NOMO-1 treated with DMSO at 0.1 percent for 48 hours (cell line): ENCODE data around the gene SDF2.
A peak's percentile ranks its signal among the peaks of the same experiment; 100 is the strongest.
"Not testable (repeated sequence)": the region's sequence is repeated elsewhere in the genome, so short reads cannot be mapped to it uniquely, and the experiment has no call there.

Experiments
- DNase-seq: peaks from one replicate; lab custom pipeline; 2025; ENCODE audit not compliant: unreplicated experiment; lab: John Stamatoyannopoulos, UW

SDF2 gene

DNA sequence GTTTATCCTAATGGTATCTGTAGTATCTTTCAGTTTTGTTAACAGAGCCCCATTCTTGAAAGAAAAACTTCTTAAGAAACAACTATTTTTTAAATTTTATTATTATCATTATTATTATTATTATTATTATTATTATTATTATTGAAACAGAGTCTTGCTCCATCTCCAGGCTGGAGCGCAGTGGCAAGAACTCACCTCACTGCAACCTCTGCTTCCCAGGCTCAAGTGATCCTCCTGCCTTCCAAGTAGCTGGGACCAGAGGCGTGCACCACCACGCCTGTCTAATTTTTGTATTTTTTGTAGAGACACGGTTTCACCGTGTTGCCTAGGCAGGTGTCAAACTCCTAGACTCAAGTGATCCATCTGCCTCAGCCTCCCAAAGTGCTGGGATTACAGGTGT lies 23.7 kb upstream of the SDF2 start:
- no peak for DNase-seq

DNA sequence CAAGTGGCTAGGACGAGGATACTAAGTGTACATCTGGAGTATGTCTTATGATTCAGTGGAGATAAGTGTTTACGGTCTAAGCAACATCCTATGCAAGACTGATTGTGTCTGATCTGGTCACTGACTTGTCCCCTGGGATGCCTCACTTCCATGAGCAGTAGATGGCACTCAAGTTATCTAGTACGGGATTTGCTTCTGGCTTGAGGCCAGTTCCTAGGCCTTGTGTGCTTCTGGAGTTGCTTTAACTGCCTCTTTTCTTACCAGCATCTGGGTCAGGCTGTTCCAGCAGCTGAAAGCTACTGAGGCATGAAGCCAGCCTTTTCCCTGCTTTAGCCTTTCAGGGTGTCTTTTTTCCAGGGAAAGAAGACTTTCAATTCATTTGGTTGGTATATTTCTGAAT lies 23.3 kb upstream of the SDF2 start:
- no peak for DNase-seq

DNA sequence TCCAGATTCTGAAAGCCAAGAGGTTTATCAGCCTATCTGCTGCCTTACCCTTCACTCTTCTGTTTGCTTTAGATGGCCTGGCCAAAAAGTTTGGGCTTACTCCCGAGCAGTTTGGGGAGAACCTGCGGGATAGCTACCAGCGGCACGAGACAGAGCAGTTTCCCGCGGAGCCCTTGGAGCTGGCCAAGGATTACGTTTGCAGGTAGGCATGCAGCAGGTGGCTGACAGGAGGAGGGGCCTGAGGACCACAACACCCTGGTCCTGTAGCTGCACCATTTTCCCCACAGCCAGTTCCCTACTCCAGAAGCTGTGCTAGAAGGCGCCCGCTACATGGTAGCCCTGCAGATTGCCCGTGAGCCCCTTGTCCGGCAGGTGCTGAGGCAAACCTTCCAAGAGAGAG lies 20.9 kb upstream of the SDF2 start:
- no peak for DNase-seq

DNA sequence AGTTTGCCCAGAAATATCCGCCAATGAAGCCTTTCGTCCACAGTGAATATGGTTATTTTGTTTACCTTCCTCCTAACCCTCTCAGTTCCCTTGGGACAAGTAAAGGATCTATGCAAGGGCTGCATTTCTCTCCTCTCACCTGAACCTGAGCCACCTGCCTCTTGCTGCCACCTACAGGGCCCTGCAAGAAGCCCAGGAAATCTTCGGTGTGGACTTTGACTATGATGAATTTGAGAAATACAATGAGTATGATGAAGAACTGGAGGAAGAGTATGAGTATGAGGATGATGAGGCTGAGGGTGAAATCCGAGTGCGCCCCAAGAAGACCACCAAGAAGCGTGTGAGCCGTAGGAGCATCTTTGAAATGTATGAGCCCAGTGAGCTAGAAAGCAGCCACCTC lies 14.3 kb upstream of the SDF2 start:
- no peak for DNase-seq

DNA sequence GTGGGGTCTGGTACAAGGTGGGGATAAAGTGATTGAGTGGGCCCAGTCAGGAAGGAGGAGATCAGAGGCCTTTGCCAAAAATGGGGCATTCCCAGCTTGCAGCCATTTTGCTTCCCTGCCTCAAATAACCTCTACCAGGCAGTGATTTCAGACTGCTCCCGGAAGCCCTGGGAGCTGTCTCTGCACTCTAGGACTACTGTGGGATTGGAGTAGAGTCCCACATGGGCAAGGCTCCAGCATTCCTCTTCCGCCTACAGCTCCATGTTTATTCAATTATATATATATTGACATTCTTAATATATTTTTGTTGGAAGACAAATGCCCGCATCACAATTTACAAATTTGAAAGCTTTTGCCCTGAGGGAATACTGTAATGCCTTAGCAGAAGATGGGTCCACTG lies 13.8 kb upstream of the SDF2 start:
- DNase-seq: no peak

DNA sequence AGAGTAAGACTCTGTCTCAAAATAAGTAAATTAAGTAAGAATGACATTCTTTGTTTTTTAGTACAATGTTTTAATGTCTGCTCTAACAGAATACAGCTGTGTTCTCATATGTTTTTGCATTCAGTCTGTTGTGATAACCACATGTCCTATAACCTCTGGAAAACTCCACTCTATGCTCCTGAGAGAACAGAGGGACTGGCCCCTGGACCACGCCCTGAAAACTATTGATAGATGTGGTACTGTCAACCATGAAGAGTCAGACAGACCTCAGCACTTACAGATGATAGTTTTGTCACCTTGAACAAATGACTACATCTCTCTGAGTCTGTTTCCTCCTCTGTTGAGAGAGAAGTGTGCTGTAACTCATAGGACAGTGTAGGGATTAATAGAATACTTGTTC lies 8.2 kb upstream of the SDF2 start:
- DNase-seq: no peak

DNA sequence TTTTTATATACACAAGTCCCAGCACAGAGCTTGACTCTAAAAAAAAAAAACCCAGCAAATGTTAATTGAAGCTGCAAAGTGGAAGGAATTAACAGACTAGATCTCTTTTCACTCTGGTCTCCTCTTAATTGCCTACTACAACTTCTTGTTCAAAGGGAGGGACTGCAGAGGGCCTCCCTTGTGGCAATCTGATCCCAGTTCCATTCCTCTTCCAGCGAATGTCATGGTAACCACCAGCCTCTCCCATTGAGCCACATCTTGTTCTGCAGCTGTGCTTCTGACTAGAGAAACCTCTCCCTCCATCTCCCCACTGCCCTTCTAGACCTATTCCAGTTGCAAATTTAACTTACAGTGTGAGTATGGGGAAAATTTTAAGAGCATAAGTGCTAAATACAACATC lies 6.2 kb upstream of the SDF2 start:
- no peak for DNase-seq

DNA sequence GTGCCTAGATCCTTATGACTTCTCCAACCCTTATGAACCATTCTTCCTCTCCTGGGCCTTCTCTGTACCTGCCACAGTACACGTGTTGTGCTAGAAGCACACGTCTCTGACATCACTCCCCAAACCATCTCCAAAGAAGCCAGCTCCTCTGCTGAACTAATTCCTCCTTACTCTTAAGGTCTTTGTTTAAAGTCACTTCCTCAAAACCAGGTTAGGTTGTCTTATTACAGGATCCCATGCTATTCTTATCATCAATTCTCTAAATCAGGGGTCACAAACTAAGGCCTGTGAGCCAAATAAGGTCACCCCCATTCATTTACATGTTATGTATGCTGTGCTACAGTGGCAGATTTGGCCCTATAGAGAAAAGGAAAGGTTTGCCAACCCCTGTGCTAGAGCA lies 4.3 kb upstream of the SDF2 start:
- no peak for DNase-seq

DNA sequence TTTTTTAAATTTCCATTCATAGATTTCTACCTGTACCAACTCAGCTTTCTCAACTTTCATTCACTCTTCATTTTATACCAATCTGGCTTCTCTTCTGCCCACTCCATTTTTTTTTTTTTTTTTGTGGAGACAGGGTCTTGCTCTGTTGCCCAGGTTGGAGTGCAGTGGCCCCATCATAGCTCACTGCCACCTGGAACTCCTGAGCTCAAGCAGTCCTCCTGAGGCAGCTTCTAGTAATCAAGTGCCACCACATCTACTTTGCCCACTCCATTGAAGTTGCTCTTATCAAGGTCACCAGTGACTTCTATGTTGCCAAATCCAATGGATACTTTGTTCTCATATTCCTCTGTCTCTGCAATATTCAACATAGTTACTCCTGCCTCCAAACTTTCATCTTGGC lies 2.0 kb upstream of the SDF2 start:
- DNase-seq: no peak

DNA sequence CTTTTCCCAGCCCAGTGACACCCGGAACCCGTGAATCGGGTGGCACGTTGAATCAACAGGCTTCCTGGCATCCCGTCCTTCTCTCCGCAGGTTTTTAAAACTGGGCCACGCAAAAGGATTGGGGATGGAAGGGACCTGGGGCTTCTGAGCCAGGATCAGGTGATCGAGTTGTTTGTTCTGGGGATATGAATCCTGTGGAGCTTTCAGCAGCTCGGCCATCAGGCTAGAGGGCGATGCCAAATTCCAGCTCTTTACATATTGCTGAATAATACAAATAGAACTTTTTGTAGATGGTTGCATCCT lies 772 bp upstream of the SDF2 start:
- no peak for DNase-seq

DNA sequence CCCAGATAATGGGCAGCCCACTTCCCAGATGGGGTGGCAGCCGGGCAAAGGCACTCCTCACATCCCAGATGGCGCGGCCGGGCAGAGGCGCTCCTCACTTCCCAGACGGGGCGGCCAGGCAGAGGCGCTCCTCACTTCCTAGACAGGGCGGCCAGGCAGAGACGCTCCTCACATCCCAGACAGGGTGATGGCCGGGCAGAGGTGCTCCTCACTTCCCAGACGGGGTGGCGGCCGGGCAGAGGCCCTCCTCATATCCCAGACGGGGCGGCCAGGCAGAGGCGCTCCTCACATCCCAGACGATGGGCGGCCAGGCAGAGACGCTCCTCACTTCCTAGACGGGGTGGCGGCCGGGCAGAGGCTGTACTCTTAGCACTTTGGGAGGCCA lies 2.2 kb downstream of the SDF2 start:
- DNase-seq: not testable (repeated sequence)

DNA sequence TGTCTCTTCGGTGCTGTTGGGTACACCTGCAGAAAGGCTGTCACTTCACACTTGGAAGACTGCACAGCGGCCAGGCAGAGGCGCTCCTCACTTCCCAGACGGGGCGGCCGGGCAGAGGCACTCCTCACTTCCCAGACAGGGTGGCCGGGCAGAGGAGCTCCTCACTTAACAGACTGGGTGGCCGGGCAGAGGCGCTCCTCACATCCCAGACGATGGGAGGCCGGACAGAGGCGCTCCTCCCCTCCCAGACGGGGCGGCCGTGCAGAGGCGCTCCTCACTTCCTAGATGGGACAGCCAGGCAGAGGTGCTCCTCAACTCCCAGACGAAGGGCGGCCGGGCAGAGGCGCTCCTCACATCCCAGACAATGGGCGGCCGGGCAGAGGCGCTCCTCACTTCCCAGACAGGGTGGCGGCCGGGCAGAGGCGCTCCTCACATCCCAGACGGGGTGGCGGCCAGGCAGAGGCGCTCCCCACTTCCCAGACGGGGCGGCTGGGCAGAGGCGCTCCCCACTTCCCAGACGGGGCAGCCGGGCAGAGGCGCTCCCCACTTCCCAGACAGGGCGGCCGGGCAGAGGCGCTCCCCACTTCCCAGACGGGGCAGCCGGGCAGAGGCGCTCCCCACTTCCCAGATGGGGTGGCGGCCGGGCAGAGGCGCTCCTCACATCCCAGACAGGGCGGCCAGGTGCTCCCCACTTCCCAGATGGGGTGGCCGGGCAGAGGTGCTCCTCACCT lies 2.8 kb downstream of the SDF2 start:
- DNase-seq: not testable (repeated sequence)

DNA sequence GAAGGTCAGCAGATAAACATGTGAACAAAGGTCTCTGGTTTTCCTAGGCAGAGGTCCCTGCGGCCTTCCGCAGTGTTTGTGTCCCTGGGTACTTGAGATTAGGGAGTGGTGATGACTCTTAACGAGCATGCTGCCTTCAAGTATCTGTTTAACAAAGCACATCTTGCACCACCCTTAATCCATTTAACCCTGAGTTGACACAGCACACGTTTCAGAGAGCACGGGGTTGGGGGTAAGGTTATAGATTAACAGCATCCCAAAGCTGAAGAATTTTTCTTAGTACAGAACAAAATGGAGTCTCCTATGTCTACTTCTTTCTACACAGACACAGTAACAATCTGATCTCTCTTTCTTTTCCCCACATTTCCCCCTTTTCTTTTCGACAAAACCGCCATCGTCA lies 3.4 kb downstream of the SDF2 start:
- DNase-seq: not testable (repeated sequence)

DNA sequence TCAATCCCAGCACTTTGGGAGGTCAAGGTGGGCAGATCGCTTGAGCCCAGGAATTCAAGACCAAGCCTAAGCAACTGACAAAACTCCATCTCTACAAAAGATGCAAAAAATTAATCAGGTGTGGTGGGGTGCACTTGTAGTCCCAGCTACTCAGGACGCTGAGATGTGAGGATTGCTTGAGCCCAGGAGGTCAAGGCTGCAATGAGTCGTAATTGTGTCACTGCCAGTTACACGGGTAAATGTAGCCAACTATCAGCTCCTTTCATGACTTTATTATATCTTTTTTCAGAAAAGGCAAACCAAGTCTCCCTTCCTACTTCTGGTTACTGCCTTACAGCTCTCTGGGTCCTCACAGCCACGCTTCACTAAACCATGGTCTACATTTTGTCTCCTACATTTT lies 4.0 kb downstream of the SDF2 start:
- DNase-seq: no peak

DNA sequence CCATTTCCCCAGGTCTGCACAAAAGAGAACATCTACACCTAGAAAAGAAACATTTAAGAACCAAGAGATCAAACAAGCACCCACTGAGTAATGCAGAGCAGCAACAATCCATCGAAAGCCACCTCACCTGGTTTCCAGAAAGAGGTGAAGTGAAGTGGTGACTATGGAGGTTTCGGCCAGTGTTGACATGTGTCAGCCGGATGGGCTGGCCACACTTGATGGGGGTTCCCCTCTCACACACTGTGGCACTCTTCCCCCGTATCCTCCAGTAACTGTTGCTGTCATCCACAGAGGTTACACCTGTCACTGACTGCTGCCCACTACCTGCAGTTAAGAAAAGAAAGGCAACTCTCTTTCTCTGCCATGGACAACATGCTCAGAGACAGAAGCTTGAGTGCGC lies 6.5 kb downstream of the SDF2 start:
- DNase-seq: no peak

DNA sequence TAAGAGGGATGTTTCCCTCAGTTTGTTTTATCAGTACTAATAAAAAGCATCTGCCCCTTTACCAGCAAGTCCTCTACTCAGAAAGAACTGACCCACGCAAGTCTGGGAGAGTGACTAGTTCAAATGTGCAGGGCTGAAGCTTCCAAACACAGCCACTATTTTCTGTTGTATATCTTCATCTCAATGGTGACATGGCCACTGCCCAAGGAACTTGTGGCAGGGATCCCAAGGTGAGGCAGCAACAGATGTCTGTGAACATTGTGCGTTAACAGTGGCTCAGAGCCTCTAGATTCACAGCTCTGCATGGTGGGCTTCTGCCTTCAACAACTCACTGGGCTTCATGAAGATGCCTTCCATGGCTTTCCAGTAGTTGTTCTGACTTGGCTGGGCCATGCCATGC lies 13.0 kb downstream of the SDF2 start:
- no peak for DNase-seq

DNA sequence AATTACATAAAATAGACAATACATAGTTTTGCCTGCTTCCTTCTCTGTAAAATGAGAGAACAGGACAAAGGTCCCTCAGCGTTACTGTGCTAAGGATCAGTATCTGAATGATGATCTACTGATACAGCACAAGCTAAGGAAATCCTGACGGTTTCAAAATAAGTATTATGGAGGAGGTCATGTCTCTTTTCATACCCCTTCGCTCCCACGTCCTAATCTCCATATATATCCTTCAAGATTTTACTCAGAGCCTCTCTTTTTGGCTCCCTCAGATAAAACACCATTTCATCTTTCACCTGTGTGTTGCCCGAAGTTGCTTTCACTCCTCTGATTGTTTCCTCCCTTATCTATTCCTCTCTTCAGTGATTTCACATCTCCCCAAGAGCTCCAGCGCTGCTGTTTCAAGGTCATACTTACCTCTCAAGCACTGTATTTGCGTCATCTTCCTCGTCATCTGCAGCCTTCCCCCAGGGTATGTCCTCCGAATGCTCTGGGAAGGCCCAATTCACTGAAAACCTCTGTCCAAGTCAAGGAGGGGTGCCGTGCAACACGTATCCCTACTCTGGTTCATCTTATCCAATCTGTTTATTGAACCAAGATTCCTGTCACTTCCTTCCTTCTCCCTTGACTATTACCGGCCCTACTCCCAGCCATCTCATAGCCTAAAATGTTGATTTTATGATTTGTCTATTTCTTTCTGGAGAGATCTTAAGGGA lies 15.5 kb downstream of the SDF2 start:
- no peak for DNase-seq

DNA sequence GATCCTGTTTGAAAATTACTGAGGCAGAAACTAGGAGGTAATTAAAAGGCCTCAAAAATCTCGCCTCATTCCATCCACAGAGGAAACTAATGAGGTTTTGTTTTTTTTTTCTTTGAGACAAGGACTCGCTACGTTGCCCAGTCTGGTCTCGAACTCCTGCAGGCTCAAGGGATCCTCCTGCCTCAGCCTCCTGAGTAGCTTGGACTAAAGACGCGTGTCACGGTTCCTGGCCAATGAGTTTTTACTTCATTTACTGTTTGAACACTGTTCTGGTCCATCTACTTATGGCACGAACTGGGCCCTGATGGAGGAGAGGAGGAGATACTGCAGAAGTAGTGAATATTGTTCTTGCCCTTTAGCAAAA lies 16.1 kb downstream of the SDF2 start:
- no peak for DNase-seq

DNA sequence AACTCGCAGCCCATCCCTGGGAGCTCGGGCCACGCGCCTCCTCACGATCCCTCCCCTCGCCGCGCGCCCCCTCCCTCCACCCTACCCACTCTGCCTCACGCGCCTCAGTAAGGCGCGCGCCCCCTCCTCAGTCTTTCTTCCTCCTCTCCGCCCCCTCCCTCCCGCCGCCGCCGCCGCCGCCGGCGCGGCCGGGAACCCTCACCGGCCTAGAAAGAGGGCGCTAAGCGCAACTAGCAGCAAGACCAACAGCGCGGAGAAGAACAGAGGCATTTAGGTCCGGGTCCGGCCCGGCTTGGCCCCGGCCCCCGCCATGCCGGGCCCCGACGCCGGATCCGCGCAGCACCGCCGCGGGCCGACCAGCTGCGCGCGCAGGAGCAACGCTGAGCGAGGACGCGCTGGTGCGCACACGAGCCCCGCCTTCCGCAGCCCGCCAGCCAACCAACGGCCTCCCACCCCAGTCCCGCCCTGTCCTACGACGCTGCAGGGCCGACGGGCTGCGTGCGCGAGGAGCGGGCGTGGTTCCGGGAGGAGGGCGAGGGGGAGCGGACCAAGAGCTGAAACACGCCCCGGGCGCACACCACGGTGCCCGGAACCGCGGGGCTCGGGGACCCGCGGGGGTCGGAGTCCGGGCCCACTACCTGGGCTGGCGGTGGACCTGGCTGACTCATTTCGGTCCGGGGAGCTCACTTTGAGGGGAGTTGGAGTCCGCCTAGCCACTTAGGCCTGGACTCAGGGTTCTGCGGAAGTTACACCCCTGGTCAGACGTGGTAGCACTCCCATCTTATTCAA lies 16.7 kb downstream of the SDF2 start, which contains the start of gene BLTP2:
TSS of gene BLTP2 (minus strand) at position 372 of the 789 bp plus-strand sequence. CDS start at position 270, 102 bp downstream.
- DNase-seq: peak; percentile 92

DNA sequence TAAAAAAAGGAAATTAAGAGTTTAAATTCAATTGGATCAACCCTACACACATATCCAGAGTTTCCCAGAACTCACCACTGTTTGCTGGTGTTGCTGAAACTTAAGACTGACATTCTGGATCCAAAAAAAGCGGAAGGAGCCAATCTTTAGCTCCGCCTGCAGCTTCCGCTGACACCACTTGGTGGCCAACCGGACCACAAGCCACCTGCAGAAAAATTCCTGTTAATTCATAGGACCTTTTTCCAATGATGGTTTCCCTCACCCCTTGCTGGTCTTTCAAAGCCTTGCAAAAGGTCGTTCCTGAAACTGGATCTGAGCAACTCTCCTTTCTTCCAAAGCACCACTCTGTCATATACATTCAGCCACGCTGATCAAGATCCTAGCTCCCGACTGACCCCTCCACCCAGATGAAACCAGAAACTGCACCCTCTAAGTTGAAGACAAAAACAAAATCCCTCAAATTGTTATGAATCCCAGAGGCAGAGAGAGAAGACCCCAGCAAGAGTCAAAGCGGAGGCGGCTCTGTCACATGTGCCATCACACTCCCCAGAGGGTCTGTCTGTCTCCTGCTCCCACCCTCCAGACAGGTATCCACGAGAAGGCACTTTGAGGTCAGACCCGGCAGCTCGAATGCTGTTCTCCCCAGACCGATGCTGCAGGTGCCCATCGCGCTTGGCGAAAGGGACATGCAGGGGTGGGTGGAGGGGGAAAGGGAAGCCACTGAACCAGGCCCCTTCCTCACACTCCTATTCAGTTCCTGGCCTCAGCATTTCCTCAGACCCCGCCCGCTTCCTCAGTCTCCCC lies 17.5 kb downstream of the SDF2 start:
- peak; percentile 69 for DNase-seq

DNA sequence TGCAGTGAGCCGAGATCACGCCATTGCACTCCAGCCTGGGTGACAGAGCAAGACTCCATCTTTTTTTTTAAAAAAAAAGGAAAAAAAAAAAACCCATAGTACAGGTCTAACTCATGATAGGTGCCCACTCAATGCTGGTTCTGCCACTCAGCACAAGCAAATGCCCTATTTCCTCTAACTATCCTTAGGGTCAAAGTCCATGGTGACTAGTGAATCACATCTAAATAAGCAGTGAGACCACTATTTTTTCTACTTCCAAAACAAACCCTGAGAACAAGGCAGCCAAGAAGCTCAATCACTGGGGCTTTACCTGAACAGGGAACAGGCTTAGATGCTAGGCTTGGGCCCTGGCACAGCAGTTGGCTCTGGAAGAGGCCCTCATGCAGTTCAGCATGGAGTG lies 20.1 kb downstream of the SDF2 start:
- DNase-seq: no peak
